G401 (cell line): Measurements from ENCODE around the gene TANGO2. TPM values are rescaled to one million over a fixed set of nuclear protein-coding genes. Genes with fewer than 3 reads are reported as not detected.
A peak's percentile ranks its signal among the peaks of the same experiment; 100 is the strongest.

Source experiments
- DNase-seq: peaks from one replicate; pipeline ENCODE4 v3.0.0-alpha.2; 2015; ENCODE audit warnings: low spot score
- in situ Hi-C: cut with HindIII; loops from 2 replicates; pipeline ENCODE4 v1.10.0; 2016; ENCODE audit warnings: low sequenced_read_pairs, mixed read lengths
- total RNA-seq: library from RNA; depleted of rRNA; stranded (reverse); fragments of >200 nt; shearing (Covaris generic); gene quantifications from 2 replicates; pipeline ENCODE4 v1.2.3, GENCODE V29; 2014

TANGO2 gene
- total RNA-seq, 1 experiment from 2014 or later = 13.2 TPM

DNA sequence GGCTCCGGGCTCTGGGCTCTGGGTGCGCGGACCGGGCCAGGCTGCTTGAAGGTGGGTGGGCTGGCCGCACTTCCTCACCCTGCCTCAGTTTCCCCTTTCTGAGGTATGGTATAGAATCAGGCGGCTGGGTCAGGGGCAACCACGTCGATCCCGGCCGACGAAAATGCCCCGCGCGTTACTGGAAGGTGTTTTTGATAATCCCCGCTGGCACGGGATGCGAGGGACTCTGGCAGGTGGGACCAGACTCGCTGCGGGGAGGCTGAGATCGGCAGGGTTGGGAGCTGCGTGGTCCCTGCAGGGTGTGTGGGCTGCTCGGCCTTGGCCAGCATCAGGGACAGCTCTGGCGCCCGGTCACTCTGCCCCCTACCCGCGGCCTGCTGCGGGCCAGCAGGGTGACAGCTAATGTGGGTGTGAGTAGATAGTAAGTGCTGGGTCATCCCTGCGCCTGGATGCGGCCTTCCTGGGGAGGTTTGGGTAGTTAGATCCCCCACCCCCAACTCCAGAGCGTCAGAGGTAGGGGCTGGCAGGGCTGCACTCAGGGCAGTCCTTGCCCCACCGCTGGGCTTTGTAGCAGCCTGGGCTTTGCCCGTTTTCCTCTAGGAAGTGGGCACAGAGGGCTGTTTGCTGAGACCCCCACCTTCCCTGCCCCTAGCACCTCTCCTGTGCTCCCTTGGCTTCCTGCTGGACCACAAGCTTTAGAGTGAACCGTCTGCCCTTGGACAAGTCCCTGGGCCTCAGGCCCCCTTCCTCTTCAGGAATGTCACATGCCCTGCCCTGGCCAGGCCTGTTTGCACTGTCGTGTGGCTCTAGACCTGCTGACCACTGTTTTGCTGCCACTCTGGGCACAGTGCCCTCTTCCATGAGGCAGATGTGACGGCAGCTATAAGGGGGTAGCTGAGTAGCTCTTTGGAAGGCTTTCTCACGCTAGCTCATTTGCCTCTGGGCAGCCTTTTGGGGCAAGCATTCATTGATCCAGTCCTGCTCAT, 579 bp downstream of the TANGO2 start:
- in situ Hi-C loops = no loop called here
- DNase-seq = no peak

DNA sequence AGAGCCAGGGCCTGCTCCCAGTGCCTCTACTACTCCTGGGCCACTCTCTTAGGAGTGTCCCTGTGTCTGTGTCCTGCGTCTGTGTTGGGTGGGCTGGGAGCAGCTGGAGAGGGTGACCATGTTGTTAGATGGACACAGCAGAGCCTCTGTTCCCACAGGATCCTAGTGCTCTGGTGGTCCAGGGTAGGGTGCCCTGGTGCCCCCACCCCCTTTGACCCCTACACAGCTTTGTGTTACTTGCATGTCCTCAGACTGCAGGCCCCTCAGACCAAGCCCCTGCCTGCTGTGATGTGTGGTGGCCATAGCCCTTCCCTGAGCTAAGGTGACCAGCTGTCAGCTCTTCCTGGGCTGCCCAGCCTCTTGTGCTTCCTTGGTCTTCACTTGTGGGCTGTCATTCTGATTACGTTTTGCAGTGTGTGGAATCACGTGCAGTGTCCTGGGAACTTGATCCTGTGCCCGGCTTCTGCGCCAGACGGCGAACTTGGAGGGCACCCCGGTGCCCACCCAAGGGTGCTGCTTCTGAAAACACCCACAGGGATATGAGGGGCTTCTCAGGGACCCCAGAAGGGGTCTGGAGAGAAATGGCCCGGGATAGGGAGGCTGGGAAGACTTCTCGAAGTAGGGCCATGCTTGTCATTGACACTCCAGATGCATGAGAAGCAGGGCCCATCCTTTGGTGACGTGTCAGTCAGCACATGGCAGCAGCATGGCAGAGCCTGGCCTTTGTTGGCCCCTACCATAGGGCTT, 1.5 kb downstream of the TANGO2 start:
- no peak for DNase-seq
- in situ Hi-C loops = no loop called here

DNA sequence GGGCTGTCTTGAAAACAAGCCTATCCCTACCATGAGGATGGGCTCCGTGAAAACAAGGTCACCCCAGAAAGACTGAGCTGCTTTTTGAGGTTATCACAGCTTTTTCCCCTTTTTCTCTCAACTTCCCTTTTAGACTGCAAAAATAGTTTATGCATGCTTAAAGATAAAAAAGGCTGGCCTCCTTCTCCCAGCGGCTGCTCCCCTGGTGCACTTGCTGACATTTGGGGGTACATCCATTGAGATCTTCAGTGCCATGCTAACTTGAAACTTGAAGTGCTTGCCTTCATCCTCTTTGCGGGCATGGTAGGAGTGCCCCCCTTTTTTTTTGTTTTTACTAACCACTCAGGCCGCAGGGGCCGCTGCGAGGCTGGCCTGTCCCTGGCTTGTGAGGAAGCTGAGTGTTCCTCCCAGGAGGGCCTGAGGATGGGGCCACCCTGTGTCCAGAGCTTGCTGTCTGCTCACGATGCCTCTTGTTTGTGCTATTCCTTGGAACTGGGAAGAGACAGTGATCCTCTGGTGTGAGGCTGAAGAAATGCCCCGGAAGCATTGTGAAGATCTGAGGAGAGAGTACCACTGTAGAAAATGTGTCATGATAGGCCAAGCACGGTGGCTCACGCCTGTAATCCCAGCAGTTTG, 2.2 kb downstream of the TANGO2 start:
- no peak for DNase-seq
- in situ Hi-C loops = no loop called here

DNA sequence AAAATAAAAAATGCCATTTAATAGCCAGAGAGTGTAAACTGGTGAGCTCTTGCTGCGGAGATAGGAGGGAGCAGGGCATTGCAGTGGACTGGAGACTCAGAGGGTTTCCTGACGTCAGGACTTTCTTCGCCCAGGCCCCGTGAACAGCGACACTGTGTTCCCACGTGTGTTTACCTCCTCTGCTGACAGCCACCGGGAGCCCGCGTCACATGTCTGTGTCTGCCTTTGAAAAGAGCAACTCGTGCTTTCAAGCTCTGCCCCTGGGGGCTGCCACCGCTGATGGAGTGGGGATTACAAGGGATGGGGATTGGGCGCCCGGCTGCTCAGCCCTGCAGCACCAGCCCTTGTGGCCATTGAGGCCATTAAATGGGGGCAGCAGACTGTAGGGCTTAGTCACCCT, 3.3 kb downstream of the TANGO2 start:
- in situ Hi-C loops = no loop called here
- no peak for DNase-seq

DNA sequence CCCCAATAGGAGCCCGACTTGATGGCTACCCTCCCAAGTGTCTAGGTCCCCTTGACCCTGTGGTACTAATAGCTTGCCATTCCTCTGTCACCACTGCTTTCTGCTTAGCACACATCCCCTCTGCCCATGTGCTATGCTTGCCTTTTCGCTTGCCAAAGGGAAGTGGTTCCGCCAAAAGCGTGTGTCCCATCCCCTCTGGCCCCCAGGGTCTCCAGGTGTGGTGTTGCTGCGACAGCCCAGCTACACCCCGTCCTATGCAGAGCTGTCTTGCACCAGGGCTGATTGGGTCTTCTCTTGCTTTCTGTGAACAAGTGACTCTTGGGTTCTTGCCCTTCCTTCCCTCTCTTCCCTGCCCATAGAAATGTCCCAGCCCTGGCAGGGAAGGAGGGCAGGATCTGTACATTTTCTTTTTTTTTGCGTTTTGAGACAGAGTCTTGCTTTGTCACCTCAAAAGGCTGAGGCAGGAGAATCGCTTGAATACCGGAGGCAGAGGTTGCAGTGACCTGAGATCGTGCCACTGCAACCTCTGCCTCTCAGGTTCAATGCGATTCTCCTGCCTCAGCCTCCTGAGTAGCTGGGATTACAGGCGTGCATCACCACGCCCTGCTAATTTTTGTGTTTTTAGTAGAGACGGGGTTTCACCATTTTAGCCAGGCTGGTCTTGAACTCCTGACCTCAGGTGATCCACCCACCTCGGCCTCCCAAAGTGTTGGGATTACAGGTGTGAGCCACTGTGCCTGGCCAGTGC, 3.9 kb downstream of the TANGO2 start:
- DNase-seq = no peak
- in situ Hi-C loops = no loop called here

DNA sequence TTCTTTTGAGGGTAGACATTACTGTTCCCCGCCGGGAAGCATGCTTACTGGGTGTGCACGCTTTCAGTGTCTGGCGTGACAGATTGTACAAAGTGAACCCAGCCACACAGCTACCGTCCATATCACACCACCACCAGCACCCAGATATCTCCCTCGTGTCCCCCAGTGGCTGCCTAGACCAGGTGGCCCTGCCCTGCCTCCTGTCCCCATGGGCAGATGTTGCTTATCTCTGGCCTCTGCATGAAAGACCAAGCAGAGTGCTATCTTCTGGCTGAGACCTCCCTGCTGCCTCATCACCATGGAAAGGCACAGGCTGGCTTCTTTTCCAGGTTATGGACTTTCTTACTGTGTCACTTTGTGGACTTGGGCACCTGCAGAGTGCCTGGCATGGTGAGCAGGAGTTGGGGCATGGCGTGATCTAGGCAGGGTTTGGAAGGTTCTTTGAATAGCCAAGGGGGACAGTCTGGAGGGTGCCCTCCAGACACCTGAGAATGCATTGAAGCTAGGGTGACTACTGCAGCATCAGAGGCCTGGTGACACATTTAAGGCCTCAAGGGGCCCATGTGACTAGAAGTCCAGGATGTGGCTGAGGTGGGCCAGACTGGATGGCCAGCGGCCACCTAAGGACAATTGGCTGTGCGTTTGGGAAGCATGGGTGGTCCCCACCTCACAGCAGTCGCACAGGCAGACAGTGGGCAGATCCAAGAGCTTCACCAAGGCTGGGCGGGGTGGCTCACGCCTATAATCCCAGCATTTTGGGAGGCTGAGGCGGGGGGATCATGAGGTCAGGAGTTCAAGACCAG, 4.7 kb downstream of the TANGO2 start:
- in situ Hi-C loops = no loop called here

DNA sequence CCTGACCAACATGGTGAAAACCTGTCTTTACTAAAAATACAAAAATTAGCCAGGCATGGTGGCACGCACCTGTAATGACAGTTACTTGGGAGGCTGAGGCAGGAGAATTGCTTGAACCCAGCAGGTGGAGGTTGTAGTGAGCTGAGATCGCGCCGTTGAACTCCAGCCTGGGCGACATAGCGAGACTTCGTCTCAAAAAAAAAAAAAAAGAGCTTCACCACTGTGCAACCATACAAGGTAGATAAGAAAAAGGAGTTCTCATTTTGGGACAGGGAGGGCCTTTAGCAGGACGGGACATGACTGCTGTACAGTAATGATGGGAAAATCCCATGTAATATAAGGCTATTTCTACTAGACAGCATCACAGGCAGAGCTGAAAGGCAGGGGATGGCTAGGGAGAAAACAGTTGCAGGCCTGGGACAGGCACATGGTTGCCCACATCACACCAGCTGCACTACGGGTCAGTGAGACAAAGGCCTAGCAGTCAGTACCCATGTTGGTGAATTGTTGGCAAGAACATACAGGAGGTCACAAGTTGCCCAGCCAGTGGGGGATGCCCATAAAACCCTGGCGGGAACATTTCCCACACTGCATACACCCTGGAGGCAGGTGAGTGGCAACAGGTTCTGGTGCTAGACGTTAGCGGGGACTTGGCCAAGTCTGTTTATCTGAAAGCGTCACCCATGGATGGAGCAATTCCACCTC, 5.4 kb downstream of the TANGO2 start:
- DNase-seq = no peak
- in situ Hi-C loops = no loop called here

More for the DNA sequence above, 4.7 kb downstream of the TANGO2 start:
- no peak for DNase-seq

DNA sequence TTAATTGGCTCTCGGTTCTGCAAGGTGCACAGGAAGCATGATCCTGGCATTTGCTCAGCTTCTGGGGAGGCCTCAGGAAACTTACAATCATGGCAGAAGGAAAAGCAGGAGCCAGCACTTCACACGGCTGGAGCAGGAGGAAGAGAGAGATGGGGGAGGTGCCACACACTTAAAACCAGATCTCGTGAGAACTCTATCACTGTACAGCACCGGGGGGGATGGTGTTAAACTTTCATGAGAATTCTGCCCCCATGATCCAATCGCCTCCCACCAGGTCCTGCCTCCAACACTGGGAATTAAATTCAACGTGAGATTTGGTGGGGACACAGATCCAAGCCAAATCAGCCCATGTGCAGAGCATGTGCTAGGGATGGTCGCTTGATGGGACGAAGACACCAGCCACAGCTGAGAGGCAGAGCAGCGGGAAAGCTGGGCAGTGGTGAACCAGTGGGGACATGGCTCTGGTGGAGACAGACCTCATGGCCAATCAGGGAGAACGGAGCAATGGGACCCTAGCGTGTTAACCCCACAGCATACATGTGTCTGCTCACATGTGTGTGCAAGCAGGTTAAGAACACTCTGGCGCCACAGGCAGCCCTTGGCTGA, 6.2 kb downstream of the TANGO2 start:
- DNase-seq = no peak
- in situ Hi-C loops = no loop called here

DNA sequence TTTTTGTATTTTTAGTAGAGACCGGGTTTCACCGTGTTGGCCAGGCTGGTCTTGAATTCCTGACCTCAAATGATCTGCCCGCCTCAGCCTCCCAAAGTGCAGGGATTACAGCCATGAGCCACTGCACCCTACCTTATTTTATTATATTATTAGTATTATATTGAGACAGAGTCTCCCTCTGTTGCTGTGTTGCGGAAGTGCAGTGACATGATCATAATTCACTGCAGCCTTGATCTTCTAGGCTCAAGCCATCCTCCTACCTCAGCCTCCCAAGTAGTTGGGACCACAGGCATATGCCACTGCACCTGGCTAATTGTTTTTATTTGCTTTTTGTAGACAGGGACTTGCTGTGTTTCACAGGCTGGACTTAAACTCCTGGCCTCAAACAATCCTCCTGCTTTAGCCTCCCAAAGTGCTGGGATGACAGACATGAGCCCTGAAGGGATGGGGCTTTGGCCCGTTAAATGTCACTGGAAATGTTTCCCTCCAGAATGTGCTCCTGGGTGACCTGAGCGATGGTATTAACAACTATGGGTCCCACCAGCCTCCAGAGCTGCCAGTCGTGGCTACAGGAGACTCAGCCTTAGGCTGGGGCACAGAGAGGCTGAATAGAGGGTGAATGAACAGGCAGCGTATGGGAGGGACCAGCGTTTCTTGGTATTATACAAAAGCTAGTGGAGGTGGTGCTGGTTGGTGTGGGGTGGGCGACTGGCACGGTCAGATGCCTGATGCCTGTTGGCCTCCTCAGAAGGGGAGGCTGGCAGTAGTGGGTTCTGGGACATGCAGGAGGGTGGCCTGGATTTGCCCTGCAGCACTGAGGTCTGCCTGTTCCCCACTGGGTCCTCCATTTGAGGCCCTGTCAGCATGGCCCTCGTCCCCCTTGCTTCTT, 7.3 kb downstream of the TANGO2 start:
- in situ Hi-C loops = no loop called here
- no peak for DNase-seq

DNA sequence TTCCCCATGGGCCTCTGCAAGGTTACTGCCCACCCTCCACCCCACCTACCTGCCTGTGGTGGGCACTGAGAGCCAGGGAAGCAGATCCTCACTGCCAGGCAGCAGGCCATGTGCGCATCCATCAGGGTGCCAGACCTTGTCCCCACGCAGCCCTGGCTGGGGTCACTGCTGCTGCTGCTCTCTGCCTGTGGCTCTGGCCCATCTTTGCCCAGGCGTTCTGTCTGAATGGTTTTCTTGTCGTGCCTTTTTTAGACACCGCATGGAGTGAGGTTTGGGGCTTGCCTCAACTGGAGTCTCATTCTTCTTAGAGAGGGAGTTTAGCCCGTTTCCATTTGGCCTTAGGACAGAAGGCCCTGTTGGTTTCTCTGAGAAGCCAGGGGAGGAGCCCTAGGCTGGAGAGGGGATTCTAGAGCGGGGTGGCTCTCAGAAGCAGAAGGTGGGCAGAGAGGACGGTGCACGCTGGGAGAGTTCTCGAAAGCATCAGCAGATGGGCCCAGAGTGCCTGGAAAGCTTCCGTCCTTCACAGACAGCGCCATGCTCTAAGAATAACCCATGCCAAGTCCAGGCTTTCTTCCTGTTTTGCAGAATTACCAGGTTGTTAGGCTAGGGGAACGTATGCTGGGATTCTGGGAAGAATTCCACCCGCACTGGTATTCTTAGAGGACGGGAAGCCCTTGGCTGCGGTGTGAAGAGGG, 8.1 kb downstream of the TANGO2 start:
- in situ Hi-C loops = no loop called here
- DNase-seq = peak; percentile 78

DNA sequence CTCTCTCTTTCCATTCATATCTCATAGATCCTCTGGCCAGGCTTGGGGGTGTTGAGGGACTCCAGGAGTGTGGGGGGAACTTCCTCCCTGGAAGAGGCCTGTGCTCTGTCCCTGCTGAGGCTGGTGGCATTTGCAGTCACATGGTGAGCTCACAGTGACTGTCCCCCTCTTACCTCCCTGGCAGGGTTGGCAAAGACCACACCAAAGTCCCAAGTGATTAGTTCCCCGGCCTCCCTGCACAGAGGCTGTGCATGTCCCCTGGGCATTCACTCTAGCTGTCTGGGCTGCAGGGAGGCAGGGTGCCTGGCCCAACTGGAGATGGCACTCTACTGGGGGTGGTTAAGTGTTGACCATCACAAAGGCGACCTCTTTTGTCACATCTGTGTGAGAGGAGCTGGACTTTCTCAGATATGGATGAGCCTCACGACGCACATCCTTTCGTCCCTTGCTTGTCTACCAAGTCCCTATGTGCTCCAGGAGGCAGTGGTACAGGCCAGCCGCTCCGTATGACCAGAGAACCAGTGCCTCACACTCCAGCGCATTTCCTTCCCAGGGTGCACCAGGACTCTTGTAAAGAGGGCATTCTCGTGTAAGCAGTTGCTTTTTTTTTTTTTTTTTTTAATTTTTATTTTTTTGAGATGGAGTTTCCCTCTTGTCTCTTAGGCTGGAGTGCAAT, 8.8 kb downstream of the TANGO2 start:
- in situ Hi-C loops = no loop called here
- DNase-seq = no peak

DNA sequence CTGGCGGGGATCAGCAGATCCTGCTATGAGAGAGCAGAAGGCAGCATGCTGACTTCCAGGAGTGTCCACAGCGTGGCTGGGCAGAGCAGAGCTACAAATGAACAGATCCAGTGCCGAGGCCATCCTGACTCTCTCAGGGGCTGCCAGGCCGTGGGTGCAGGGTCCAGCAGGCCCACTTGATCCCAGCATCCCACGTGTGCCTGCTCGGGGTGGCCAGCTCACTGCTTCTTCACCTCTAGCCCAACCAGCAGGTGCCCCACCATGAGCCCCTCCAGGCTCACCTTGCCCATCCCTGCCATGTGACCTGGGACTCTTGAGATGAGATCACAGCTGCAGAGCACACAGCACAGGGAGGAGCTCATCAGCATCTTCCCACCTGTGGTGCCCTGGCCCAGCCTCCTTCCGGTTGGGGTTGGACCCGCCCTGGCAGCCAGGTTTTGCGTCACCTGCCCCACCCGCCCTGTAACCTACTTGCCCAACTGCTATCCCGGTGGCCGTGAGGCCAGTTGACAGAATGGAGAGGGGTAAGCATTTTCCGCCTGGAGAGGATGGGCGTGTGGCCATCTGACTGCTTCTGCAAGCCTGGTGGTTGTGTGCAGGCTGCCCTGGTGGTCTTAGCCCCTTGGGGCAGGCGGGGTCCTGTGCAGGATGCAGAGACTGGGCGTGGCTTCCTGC, 11.0 kb downstream of the TANGO2 start:
- DNase-seq = no peak
- in situ Hi-C loops = no loop called here

DNA sequence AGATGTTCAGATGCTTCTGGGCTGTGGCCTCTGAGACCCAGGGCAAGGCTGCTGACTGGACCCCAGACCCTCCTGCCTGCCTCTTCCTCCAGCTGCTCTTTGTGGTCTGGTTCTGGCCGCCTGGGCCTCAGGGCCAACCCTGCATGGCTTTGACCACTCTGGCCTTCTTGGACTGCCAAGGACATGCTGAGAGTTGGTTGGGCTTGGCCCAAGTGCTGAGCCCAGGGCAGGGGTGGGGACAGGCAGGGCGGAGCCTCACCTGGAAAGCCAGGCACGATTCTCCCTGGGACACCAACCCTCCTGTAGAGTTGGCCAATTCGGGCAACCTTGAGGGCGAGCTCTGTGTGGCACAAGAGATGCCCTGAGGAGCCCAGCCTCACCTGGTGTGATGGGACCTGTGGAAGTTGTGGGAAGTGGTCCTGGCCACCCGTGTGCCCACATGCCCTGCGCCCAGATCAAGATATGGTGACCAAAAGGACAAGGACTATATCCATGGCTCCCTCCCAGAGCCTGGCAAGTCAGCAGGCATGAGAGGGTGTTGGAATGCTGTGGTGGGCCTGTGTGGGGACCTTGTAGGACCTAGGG, 11.6 kb downstream of the TANGO2 start:
- in situ Hi-C loops = no loop called here
- no peak for DNase-seq

DNA sequence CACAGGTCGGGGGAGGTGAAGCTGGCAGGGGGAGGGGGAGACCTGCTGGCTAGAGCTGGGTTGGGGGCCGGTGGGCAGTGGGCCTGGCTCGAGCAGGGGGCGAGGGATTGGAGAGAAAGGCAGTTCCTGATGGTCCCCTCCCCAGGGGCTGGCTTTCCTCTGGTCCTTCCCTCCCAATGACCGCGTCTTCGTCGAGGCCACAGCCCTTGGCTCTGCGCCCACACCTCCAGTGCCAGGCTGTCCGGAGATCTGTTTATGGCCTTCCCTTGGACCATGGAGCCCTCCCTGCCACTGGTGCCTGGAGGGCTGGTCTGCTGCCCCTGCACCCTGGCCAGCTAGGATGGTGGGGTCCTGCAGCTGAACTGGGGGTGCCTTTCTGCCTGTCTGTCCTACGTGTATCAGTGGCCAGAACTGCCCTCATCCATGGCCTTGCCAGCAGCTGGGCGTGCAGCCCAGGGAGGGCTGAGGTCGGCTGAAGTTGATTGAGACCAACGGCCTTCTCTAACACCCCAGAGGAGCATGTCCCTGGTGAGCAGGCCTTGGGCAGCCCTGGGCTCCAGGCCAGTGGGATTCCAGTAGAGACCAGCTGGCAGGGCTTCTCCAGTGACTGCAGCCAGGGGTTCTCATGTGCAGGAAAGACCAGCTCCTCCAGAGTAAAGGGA, 12.3 kb downstream of the TANGO2 start:
- DNase-seq = peak; percentile 23
- in situ Hi-C loops = no loop called here
